Progenitor cell of endocrine pancreas (in vitro differentiated cells): ENCODE data around the gene CTNNBL1. TPM values are rescaled to one million over a fixed set of nuclear protein-coding genes. Genes with fewer than 3 reads are reported as not detected.
A peak's percentile ranks its signal among the peaks of the same experiment; 100 is the strongest.

Experiments used
- DNase-seq: peaks from one replicate; pipeline ENCODE4 v3.0.0; 2021; ENCODE audit warnings: low spot score; ENCODE audit not compliant: unreplicated experiment
- H3K27ac Mint-ChIP-seq: 2 replicates; pipeline ENCODE4 v1.8.0; 2021; ENCODE audit warnings: mild to moderate bottlenecking, moderate library complexity, mixed read lengths
- H3K27me3 Mint-ChIP-seq: 2 replicates; pipeline ENCODE4 v1.8.0; 2021; ENCODE audit warnings: mixed read lengths
- H3K36me3 Mint-ChIP-seq: 2 replicates; pipeline ENCODE4 v1.8.0; 2022; ENCODE audit warnings: mixed read lengths; ENCODE audit not compliant: insufficient read depth
- H3K4me1 Mint-ChIP-seq: 2 replicates; pipeline ENCODE4 v1.8.0; 2021; ENCODE audit warnings: low read depth, mixed read lengths
- H3K4me3 Mint-ChIP-seq: 2 replicates; pipeline ENCODE4 v1.8.0; 2021; ENCODE audit warnings: low read depth, mild to moderate bottlenecking, moderate library complexity, mixed read lengths
- H3K9me3 Mint-ChIP-seq: 2 replicates; pipeline ENCODE4 v1.8.0; 2021; ENCODE audit warnings: low read depth, mixed read lengths
- CTCF ChIP-seq: fragments of 200-600 bp; sonication (generic); IDR thresholded peaks from one replicate; pipeline ENCODE4 v1.5.0; 2021; ENCODE audit warnings: antibody characterized with exemption, mild to moderate bottlenecking; ENCODE audit not compliant: unreplicated experiment
- total RNA-seq: library from RNA; stranded (reverse); gene quantifications from 2 replicates; pipeline ENCODE4 v1.2.1, GENCODE V29; 2021

CTNNBL1 gene
- total RNA-seq, 1 donor from 2014 or later, result 60.4 TPM

DNA sequence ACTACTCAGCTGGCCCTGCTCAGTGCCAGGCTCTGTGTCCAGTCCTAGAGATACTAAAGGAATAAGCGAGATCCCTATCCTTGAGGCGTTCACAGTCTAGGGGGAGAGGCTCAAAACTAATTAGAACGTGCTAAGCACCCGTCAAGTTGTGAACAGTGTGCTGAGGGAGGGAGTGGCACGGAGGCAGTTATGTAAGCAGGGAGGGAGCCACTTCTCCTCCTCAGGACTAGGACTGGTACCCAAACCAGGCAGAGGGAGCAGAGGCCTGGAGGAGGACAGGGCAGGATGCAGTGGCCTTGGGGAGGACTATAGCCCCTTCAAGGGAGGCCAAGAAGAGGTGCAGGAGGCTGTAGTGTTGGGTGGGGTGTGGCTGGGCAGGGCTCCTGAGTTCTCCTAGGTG is 169.5 kb downstream of the CTNNBL1 start:
- DNase-seq, result no peak
- H3K27me3 Mint-ChIP-seq, result no peaks in the 10 kb centered on the region
- no peak for TF ChIP-seq CTCF
- peak overlapping the region; percentile 16 for H3K27ac Mint-ChIP-seq
- peaks cover 21% of the 10 kb centered on the region for H3K36me3 Mint-ChIP-seq
- H3K4me3 Mint-ChIP-seq, result no peak overlapping the region
- no peaks in the 10 kb centered on the region for H3K9me3 Mint-ChIP-seq
- peaks cover 5% of the 10 kb centered on the region for H3K4me1 Mint-ChIP-seq

DNA sequence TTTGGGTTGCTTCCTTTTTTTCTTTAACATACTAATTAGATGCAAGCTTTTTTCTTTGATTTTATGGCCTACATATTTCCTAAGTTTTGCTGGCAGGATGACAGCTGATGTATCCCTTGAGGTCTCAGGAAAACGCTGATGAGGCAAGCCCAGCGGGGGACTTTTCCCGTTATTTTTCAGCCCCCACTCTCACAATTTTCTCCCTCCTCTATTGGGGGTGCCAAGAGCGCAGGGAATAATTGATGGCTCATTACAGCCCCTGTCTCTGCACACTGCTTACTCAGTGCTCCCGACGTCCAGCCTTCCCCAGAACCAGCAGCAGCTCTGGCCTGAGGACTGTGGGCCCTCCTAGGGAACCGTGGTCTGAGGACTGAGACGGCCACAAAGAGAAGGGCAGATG is 170.5 kb downstream of the CTNNBL1 start:
- Mint-ChIP-seq H3K27ac (no peak overlapping the region), H3K9me3 (no peaks in the 10 kb centered on the region), H3K27me3 (no peaks in the 10 kb centered on the region), H3K36me3 (peaks cover 20% of the 10 kb centered on the region), H3K4me1 (peaks cover 5% of the 10 kb centered on the region), H3K4me3 (no peak overlapping the region)
- DNase-seq, result no peak
- TF ChIP-seq CTCF, result no peak

- DNase-seq, result no peak
- Mint-ChIP-seq H3K36me3 (peaks cover 19% of the 10 kb centered on the region), H3K9me3 (no peaks in the 10 kb centered on the region), H3K27me3 (no peaks in the 10 kb centered on the region), H3K4me3 (no peak overlapping the region), H3K27ac (peak overlapping the region; percentile 79), H3K4me1 (peaks cover 5% of the 10 kb centered on the region)
- TF ChIP-seq CTCF, result no peak
These were observed 172.2 kb downstream of the CTNNBL1 start for GRCh38 chr20:37866051-37866450.

DNA sequence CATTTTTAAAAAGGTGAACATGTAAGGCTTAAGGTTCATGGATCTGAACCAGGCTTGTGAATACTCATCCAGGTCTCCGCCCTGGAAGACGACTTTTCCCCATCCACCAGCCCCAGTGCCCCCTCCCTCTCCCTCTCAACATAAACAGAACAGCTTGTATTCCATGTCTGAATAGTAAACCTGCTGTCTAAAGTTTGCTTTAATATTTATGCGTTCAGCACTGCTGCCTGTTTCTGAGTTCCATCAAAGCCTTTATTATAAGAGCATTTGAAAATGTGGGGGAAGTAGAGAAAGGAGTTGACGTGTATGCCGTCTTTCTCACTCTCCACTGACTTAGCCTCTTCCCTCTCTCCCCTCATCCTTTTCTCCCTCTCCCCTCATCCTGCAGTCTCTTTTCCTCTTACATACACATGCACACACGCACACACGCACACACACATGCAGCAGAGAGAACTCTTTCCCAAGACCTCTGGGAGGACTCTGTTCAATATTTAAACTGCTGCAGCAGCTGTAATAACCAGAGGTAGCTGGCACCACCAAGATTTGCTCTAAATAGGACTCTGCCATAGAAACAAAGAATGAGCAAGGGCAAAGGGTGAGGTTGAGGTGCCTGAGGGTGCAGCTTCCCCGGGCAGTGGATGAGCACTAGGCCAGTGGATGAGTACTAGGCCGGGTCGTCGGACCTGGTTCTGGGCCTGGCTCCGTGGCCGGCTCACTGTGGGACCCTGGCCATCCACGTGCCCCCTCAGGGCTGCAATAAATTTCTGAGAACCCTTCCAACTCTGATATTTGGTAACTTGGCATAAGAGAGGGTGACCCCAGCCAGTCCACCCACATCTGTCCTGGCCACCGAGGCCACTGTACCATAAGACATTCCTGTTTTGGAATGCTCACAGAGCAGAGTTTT is 173.7 kb downstream of the CTNNBL1 start:
- Mint-ChIP-seq H3K27me3 (no peaks in the 10 kb centered on the region), H3K9me3 (no peaks in the 10 kb centered on the region), H3K4me1 (no peaks in the 10 kb centered on the region), H3K27ac (no peak overlapping the region), H3K36me3 (peaks cover 19% of the 10 kb centered on the region), H3K4me3 (no peak overlapping the region)
- DNase-seq, result no peak
- no peak for TF ChIP-seq CTCF

DNA sequence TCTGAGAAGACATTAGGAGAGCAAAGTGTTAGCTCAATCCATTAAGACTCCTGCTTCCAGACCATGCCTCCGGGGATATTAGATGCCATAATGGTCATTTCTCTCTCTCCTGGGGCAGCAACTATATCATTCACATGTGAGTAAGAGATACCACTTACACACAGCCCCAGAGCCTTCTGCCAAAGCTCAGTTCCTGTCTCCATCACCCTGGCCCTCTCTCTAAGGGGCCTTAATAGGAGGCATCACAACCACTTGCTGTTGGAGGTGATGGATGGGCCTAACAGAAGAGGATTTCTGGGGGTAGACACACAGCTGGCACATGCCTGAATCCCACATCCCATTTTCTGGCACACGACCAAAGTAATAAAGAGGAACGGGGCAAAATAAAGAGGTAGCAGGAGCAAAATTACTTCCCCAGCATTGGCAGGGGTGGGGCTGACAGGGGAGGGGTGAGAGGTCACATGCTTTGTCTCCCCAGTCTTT is 175.1 kb downstream of the CTNNBL1 start:
- Mint-ChIP-seq H3K9me3 (no peaks in the 10 kb centered on the region), H3K4me1 (no peaks in the 10 kb centered on the region), H3K27ac (no peak overlapping the region), H3K36me3 (peaks cover 13% of the 10 kb centered on the region), H3K27me3 (no peaks in the 10 kb centered on the region), H3K4me3 (no peak overlapping the region)
- no peak for DNase-seq
- no peak for TF ChIP-seq CTCF
